ENCODE measurements around the gene EXD3. TPM values are rescaled to one million over a fixed set of nuclear protein-coding genes. Genes with fewer than 3 reads are reported as not detected.
"Not testable (repeated sequence)": the region's sequence is repeated elsewhere in the genome, so short reads cannot be mapped to it uniquely, and the experiment has no call there.

EXD3 gene
- polyA plus RNA-seq, 1 donor, result 16.6 TPM

GRCh38 chr9:137392232-137393007 is 30.5 kb downstream of the EXD3 start:
- DNase-seq, result no peak

- DNase-seq, result no peak
Measured at GRCh38 chr9:137391411-137391754, 31.6 kb downstream of the EXD3 start.

GRCh38 chr9:137390553-137391410 is 32.2 kb downstream of the EXD3 start:
- DNase-seq, result no peak

GRCh38 chr9:137389428-137389746 is 33.6 kb downstream of the EXD3 start:
- no peak for DNase-seq

- no peak for DNase-seq
Measured at GRCh38 chr9:137388589-137389427, 34.2 kb downstream of the EXD3 start.

GRCh38 chr9:137387891-137388560 is 34.9 kb downstream of the EXD3 start:
- DNase-seq, result no peak

GRCh38 chr9:137387114-137387890 is 35.7 kb downstream of the EXD3 start:
- DNase-seq, result no peak

- DNase-seq, result not testable (repeated sequence)
Measured at GRCh38 chr9:137386507-137387113, 36.4 kb downstream of the EXD3 start.

GRCh38 chr9:137385061-137385655 is 37.8 kb downstream of the EXD3 start:
- no peak for DNase-seq

- DNase-seq, result no peak
Measured at GRCh38 chr9:137383784-137384756, 38.9 kb downstream of the EXD3 start.

- DNase-seq, result no peak
Measured at GRCh38 chr9:137383081-137383783, 39.7 kb downstream of the EXD3 start.

- no peak for DNase-seq
Measured at GRCh38 chr9:137382444-137383080, 40.4 kb downstream of the EXD3 start.

- no peak for DNase-seq
Measured at GRCh38 chr9:137381501-137382443, 41.2 kb downstream of the EXD3 start.

- no peak for DNase-seq
Measured at GRCh38 chr9:137380606-137381005, 42.4 kb downstream of the EXD3 start.

- no peak for DNase-seq
Measured at GRCh38 chr9:137380171-137380570, 42.8 kb downstream of the EXD3 start.

GRCh38 chr9:137379761-137380161 is 43.2 kb downstream of the EXD3 start:
- DNase-seq, result no peak
